Uterus (tissue), 2 donors: ENCODE data around the gene DTD1.

Experiments
- CTCF ChIP-seq, 4 experiments: fragments of 200-600 bp in 2 of 4; fragments of 450-650 bp in 2 of 4; sonication (generic) in 2 of 4; IDR thresholded peaks; one replicate each; pipeline ENCODE4 v1.5.1; 2016 to 2019; ENCODE audit warnings: antibody characterized with exemption in 4 of 4, mild to moderate bottlenecking in 2 of 4, moderate library complexity in 1 of 4
- POLR2A ChIP-seq, 2 donors: fragments of 450-650 bp; IDR thresholded peaks; one replicate each; pipeline ENCODE4 v1.6.1; 2016; ENCODE audit warnings: antibody characterized with exemption in 2 of 2, mild to moderate bottlenecking in 1 of 2, moderate library complexity in 1 of 2

GRCh38 chr20:18747090-18747489, 159.2 kb downstream of the DTD1 start:
- no peak for TF ChIP-seq CTCF (IDR thresholded peaks at IDR 0.05)
- no peak for TF ChIP-seq POLR2A (IDR thresholded peaks at IDR 0.05)
